ENCODE data around the gene RUNX3.

RUNX3 gene

GRCh38 chr1:24878045-24878444, 52.0 kb downstream of the RUNX3 start:
- no peak for DNase-seq

GRCh38 chr1:24875991-24876506, 54.0 kb downstream of the RUNX3 start:
- DNase-seq: no peak

GRCh38 chr1:24875257-24875656, 54.8 kb downstream of the RUNX3 start:
- DNase-seq: no peak

DNA sequence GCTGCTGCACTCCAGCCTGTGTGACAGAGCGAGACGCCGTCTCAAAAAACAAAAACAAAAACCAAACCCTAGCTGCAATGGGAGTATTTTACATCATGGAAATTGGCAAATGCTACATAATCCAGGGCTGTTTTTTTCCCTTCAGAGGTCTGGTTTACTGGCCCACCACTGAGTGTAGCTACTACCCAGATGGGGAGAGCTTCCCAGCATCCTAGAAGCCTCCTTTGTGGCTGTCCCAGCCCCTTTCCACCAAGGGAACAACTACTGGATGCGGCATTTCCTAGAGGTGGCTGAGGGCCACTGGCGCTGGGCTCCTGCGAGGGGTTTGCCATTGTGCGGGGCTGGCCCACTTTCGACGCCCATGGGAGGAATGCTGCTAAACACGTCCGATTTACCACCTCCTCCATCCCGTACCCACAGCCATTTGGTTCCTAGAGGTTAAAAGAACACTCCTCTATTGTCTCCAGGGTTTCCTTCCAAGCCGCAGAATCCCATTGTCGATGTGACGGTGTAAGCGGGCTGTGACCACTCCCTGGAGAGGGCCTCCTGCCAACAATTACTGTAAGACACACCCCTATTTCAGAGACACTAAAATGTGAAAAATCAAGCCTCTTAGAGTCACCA, 55.4 kb downstream of the RUNX3 start:
- no peak for DNase-seq

- DNase-seq: no peak
These were observed 56.0 kb downstream of the RUNX3 start for GRCh38 chr1:24874056-24874455.

DNA sequence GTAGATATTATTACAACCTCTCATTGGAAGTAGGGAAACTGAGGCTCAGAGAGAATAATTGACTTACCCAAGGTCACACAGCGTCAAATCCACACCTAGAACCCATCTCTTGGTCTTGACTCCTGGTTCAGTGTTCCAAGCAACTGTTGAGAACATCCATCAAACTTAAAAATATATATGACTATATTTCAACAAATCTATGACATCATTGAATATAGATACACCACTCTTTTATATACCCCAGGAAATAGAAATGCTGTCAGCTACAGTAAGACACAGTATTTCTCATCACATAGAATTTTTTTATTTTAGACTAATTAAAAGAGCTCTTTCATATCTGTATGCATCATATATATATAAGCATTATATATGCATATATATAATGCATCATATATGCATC, 56.9 kb downstream of the RUNX3 start:
- DNase-seq: no peak

GRCh38 chr1:24872061-24872850, 57.8 kb downstream of the RUNX3 start:
- no peak for DNase-seq

DNA sequence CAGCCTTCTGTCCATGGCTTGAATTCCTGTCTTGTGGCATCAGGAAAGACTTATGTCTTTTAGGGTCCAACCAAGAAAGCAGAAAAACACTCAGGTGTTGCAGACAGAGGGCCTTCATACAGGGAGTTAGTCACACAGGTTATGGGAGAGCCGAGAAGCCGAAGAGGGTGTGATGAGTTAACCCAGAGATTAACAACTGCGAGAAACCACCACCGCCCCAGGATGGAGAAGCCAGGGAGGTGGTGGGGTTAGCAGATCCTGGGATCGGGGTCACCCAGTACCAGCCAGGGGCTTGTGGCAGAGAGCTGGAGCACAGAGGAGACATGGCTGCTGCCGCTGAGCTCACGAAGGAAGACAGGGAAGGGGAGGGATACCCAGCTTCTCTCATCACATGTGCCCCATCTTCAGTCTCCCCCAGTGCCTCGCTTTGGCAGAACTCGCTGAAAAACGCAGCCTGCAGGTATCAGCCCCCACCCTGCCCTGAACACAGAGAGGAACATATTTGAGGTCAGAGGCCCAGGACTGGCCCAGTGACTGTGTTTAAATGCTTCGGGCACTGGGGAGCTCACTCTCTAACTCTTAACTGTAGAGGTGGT, 58.7 kb downstream of the RUNX3 start:
- no peak for DNase-seq

GRCh38 chr1:24870551-24871195, 59.4 kb downstream of the RUNX3 start:
- no peak for DNase-seq

DNA sequence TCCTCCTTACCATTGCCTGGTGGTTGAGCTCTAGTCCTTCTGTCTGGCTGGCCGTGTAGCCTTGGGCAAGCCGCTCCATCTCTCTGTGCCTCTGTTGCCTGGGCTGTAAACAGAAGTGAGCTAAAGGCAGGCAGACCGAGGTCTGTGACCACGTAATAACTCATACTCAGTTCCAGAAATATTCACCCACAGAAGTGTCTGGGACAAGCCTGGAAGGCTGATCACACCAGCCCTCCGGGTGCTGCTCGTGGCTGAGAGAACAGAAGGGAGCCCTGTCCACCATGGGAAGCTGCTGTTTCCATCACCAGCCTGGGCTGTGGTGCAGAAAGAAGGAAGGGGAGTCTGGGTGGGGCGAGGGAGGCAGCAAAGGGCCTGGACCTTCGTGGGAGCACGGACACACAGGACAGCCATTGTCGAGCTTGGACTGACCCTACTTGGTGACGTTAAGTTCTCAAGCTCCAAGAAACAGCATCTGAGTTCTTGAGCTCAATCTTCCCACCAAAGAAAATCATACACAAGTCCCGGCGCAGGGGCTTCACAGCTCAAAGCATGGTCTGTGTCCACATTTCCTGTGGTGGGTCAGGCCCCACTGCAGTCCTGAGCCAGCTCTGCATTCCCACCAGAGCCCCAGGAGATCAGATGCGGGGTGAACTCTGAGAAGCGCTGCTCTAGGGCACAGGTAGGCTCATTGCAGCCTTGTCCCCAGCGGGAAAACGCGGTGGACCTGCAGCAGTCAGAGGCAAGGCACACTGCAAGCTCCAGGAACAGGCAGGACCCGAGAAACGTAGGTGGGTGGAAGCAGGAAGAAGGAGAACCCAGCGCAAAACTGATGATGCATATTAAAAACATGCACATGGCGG, 61.8 kb downstream of the RUNX3 start:
- DNase-seq: no peak

GRCh38 chr1:24867084-24867870, 62.8 kb downstream of the RUNX3 start:
- DNase-seq: no peak

DNA sequence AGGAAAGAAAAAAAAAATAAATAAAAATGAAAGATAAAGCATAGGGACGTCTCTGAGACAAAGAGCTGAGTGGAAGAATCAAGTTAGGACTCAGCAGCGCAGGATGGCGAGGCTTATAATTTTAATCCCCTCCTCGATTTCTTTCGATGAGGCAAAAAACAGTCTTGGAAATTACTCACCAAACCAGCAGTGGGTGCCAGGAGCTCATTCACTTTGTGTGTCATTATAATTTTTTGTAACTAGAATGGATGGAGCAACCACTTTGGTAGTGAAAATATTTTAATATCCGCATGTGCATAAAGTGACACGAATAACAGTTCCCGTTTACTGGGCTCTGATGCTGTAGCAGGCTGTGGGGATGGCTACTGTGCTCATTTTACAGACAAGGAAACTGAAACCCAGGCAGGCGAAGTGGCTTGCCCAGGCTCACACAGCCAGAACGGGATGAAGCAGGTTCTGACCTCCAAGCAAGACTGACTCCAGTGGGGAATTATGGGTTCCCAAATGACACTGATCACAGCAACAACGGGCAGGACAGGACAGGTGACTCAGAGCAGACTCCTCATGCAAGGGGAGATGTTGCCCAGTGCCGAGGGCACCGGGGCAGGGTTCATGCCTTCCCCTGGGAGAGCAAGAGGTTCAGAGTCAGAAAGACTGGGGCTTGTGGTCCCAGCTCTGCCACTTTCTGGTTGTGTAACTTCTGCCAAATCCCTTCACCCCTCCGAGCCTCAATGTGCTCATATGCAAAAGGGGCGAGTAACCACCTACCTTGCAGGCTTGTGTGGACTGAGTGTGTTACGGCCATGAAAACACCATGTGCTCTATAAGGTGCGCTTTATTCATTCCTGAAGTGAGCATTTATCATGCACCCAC, 63.6 kb downstream of the RUNX3 start:
- DNase-seq: no peak

GRCh38 chr1:24865587-24865986, 64.5 kb downstream of the RUNX3 start:
- no peak for DNase-seq

DNA sequence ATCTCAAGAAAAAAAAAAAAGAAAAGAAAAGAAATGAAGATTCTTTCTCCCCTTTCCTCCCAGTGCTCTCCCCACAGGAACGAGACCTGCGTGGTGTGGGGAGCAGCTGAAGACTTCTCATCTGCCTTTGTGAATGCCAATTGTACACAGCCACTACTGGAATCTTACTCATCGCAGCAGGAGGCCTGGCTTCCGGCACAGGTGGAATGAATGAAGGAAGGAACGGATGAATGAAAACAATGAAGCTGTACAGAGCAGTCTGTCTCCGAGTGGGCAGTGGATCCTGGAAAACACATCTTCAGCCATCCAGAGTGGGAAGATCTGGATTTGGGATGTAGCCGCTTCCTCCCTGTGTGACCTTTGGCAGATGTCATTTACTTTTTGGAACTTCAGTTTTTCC, 64.9 kb downstream of the RUNX3 start:
- DNase-seq: no peak

- DNase-seq: no peak
These were observed 65.7 kb downstream of the RUNX3 start for GRCh38 chr1:24864370-24864777.

DNA sequence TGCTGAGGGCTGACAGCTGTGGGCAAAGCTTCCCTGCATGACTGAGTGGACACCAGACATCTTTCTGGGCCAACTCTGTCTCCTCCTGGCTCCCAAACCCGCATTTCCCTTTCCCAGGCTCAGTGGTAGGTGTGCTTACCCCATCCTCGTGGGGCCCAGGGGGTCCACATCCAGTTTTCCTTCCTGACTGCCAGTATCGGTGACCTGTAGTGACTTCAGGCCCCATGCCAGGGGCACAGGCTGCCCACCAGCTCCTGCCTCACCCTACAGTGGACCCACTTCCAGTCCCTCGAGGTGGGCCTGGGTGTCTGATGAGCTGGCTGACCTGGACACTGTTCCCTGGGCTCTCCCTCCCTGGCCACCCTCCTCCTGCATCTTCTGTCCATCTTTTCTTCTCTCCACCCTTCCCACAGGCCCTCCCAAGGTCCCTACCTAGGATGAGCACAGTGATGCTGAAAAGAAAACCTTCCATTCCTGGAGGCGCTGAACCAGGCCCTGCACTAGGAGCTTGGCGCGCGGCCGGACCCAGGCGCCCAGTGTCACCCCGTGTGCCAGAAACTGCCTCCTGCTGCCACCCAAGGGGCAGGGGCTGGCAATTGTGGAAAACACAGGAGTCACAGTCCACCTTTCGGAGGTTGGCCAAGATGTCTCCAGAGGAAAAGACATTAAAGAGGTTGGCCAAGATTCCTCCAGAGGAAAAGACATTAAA, 67.1 kb downstream of the RUNX3 start:
- DNase-seq: no peak

DNA sequence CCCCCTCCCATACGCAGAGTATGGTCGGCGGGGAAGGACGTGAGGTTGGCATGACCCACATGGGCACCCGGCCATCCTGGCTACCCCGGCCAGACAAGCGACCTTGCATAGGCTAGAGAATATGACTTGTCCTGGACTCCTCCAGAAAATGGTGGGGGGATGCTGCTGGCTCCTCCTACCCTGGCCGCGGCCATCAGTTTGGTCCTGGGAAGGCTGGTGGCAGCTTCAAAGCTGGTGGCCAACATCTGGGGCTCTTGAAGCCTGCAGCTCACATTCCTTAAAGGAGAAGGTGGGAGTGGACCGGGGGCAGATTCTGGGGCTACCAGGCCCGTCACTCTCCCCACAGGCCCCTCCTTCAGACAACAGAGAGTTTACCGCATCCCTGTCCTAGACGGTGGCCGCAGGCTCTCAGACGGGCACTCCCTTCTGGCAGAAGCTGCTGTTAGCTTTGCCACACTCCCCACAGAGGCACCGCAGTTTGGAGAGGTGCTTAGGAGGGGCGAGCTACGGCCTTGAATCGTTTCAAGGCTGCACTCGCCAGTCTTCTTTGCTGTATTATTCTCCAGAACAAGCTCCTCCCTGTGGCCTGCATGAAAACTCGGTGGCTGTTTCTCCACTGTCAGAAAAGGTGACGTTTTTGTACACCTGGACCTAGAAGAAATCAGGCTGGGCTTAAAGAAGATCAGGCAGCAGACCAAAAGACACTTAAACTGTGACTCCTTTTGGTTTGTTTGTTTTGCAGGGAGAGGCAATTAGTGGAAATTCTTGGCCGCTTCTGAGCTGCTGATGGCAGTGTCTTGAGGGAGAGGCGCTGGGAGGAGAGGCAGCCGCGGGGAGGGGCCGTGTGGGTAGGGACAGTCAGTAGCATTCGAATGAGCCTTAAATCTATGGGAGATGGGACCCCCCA, 68.0 kb downstream of the RUNX3 start:
- DNase-seq: no peak

- DNase-seq: no peak
These were observed 69.2 kb downstream of the RUNX3 start for GRCh38 chr1:24860841-24861240.

Measured in activated CD4-positive, alpha-beta T cell treated with anti-CD3 and anti-CD28 coated beads, Interleukin-2, amount 50 U/mL, for 4 hours (primary cell).